ENCODE measurements around the gene DCHS2.

- no peak for TF ChIP-seq CTCF (IDR thresholded peaks at IDR 0.05)
- no peak for TF ChIP-seq POLR2A (IDR thresholded peaks at IDR 0.05)
Observed at GRCh38 chr4:154293427-154293826, 198.2 kb downstream of the DCHS2 start.

Measured in esophagus squamous epithelium (tissue), 4 donors.